GM18499 (cell line): ENCODE results near the gene TSPOAP1.

Experiments
- ATAC-seq: cut with Tn5 transposase; IDR thresholded peaks from one replicate; pipeline ENCODE4 v1.9.1; 2021; ENCODE audit warnings: moderate number of reproducible peaks; ENCODE audit not compliant: insufficient read depth, unreplicated experiment

The TSPOAP1 gene

GRCh38 chr17:58280480-58281217, 47.9 kb downstream of the TSPOAP1 start, which contains the start of gene MPO:
MPO (minus strand) TSS chr17:58280935; CDS start chr17:58280758, 177 bp downstream.
- ATAC-seq: no peak

GRCh38 chr17:58279736-58280479, 48.7 kb downstream of the TSPOAP1 start:
- no peak for ATAC-seq

GRCh38 chr17:58279016-58279711, 49.4 kb downstream of the TSPOAP1 start:
- no peak for ATAC-seq

- ATAC-seq: no peak
Measured at GRCh38 chr17:58278661-58279015, 50.0 kb downstream of the TSPOAP1 start.

GRCh38 chr17:58277802-58278595, 50.6 kb downstream of the TSPOAP1 start:
- no peak for ATAC-seq

GRCh38 chr17:58277107-58277801, 51.3 kb downstream of the TSPOAP1 start:
- ATAC-seq: no peak

- ATAC-seq: no peak
Measured at GRCh38 chr17:58276423-58276822, 52.2 kb downstream of the TSPOAP1 start.

GRCh38 chr17:58275417-58275816, 53.2 kb downstream of the TSPOAP1 start:
- ATAC-seq: no peak

GRCh38 chr17:58273453-58274104, 55.0 kb downstream of the TSPOAP1 start:
- no peak for ATAC-seq

- ATAC-seq: no peak
Measured at GRCh38 chr17:58272367-58273280, 56.0 kb downstream of the TSPOAP1 start.

- no peak for ATAC-seq
Measured at GRCh38 chr17:58271216-58271931, 57.2 kb downstream of the TSPOAP1 start.

- no peak for ATAC-seq
Measured at GRCh38 chr17:58270476-58271215, 57.9 kb downstream of the TSPOAP1 start.

- no peak for ATAC-seq
Measured at GRCh38 chr17:58269557-58270291, 58.9 kb downstream of the TSPOAP1 start.

GRCh38 chr17:58268774-58269556, 59.6 kb downstream of the TSPOAP1 start:
- no peak for ATAC-seq

GRCh38 chr17:58268326-58268725, 60.3 kb downstream of the TSPOAP1 start:
- ATAC-seq: no peak
